KMS-11 (cell line): ENCODE data around the gene FAM3C.
A peak's percentile ranks its signal among the peaks of the same experiment; 100 is the strongest.

Experiments
- H2AFZ ChIP-seq: fragments of 200-600 bp; sonication (generic); 2 replicates; pipeline ENCODE4 v1.6.1; 2016; ENCODE audit warnings: antibody characterized with exemption, mixed run types, low read depth
- H3K27ac ChIP-seq: fragments of 200-600 bp; sonication (generic); 2 replicates; pipeline ENCODE4 v1.6.1; 2016; ENCODE audit warnings: mild to moderate bottlenecking, mixed run types
- H3K27me3 ChIP-seq: fragments of 200-600 bp; sonication (generic); 2 replicates; pipeline ENCODE4 v1.6.1; 2017; ENCODE audit warnings: mild to moderate bottlenecking, low read depth, mixed run types, moderate library complexity; ENCODE audit not compliant: insufficient read depth
- H3K36me3 ChIP-seq: fragments of 200-600 bp; sonication (generic); 2 replicates; pipeline ENCODE4 v1.6.1; 2017; ENCODE audit warnings: mild to moderate bottlenecking, mixed run types; ENCODE audit not compliant: insufficient read depth
- H3K4me1 ChIP-seq: fragments of 200-600 bp; sonication (generic); 2 replicates; pipeline ENCODE4 v1.6.1; 2016; ENCODE audit warnings: mild to moderate bottlenecking, low read depth, mixed run types; ENCODE audit not compliant: poor library complexity, severe bottlenecking
- H3K4me2 ChIP-seq: fragments of 200-600 bp; sonication (generic); 2 replicates; pipeline ENCODE4 v1.7.0; 2016; ENCODE audit warnings: mild to moderate bottlenecking, mixed run types
- H3K4me3 ChIP-seq: fragments of 200-600 bp; sonication (generic); IDR thresholded peaks from 2 replicates; pipeline ENCODE4 v1.6.1; 2017; ENCODE audit warnings: low read depth, low read length, mixed read lengths; ENCODE audit not compliant: insufficient read depth
- H3K79me2 ChIP-seq: fragments of 200-600 bp; sonication (generic); 2 replicates; pipeline ENCODE4 v1.6.1; 2016; ENCODE audit warnings: low read depth, mixed run types; ENCODE audit not compliant: insufficient read depth
- H3K9ac ChIP-seq: fragments of 200-600 bp; sonication (generic); 2 replicates; pipeline ENCODE4 v1.6.1; 2016; ENCODE audit warnings: mild to moderate bottlenecking, mixed run types
- H4K20me1 ChIP-seq: fragments of 200-600 bp; sonication (generic); 2 replicates; pipeline ENCODE4 v1.6.1; 2016; ENCODE audit warnings: mild to moderate bottlenecking, mixed run types; ENCODE audit not compliant: insufficient read depth
- TF ChIP-seq, protein P1 (sequence below): fragments of 200-600 bp; sonication (generic); conservative IDR thresholded peaks from 2 replicates; pipeline ENCODE4 v1.6.1; 2017; ENCODE audit warnings: low read depth, mild to moderate bottlenecking, antibody characterized with exemption, low read length, moderate library complexity, mixed read lengths

Gene FAM3C

GRCh38 chr7:121398246-121398645 lies 2.1 kb upstream of the FAM3C start:
- TF ChIP-seq, protein P1, sequence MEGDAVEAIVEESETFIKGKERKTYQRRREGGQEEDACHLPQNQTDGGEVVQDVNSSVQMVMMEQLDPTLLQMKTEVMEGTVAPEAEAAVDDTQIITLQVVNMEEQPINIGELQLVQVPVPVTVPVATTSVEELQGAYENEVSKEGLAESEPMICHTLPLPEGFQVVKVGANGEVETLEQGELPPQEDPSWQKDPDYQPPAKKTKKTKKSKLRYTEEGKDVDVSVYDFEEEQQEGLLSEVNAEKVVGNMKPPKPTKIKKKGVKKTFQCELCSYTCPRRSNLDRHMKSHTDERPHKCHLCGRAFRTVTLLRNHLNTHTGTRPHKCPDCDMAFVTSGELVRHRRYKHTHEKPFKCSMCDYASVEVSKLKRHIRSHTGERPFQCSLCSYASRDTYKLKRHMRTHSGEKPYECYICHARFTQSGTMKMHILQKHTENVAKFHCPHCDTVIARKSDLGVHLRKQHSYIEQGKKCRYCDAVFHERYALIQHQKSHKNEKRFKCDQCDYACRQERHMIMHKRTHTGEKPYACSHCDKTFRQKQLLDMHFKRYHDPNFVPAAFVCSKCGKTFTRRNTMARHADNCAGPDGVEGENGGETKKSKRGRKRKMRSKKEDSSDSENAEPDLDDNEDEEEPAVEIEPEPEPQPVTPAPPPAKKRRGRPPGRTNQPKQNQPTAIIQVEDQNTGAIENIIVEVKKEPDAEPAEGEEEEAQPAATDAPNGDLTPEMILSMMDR = no peak
- no peak overlapping the region for H3K4me3 ChIP-seq
- H3K36me3 ChIP-seq = no peaks in the 10 kb centered on the region; the same call in 1 of the 2 replicates
- H3K27ac ChIP-seq = no peak overlapping the region
- no peak overlapping the region for H2AFZ ChIP-seq
- no peak overlapping the region for H3K9ac ChIP-seq
- H3K4me2 ChIP-seq = no peak overlapping the region
- H3K79me2 ChIP-seq = peaks cover 23% of the 10 kb centered on the region
- peaks cover 33% of the 10 kb centered on the region for H3K4me1 ChIP-seq
- peaks cover 4% of the 10 kb centered on the region; the same call in 1 of the 2 replicates for H4K20me1 ChIP-seq
- no peaks in the 10 kb centered on the region for H3K27me3 ChIP-seq

DNA sequence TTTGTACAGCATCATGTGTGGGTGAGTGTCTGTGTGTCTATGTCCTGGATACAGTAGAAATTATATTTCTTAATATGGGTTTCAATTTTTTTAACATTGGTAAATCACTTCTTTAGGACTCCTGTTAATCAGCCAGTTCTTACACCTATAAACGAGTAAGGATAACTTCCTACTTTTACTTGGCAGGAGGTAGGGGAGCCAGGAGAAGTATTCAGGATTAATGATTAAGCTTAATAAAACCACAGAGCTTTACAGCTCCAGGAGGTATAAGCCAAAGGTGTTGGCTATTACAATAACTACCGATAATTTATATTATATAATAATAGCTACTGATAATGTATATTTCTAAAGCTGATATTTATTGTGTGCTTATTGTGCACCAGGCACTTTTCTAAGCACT lies 1.7 kb upstream of the FAM3C start:
- TF ChIP-seq, protein P1 = no peak
- H4K20me1 ChIP-seq = peaks cover 4% of the 10 kb centered on the region; the same call in 1 of the 2 replicates
- H3K27ac ChIP-seq = no peak overlapping the region
- no peak overlapping the region for H3K9ac ChIP-seq
- peaks cover 35% of the 10 kb centered on the region for H3K4me1 ChIP-seq
- peaks cover 27% of the 10 kb centered on the region for H3K79me2 ChIP-seq
- no peak overlapping the region for H3K4me2 ChIP-seq
- no peaks in the 10 kb centered on the region for H3K27me3 ChIP-seq
- no peak overlapping the region for H2AFZ ChIP-seq
- H3K4me3 ChIP-seq = no peak overlapping the region
- H3K36me3 ChIP-seq = no peaks in the 10 kb centered on the region; the same call in 1 of the 2 replicates

GRCh38 chr7:121397361-121397760 lies 1.3 kb upstream of the FAM3C start:
- peaks cover 4% of the 10 kb centered on the region; the same call in 1 of the 2 replicates for H4K20me1 ChIP-seq
- H2AFZ ChIP-seq = peak overlapping the region; percentile 88
- H3K36me3 ChIP-seq = no peaks in the 10 kb centered on the region; the same call in 1 of the 2 replicates
- H3K4me3 ChIP-seq = no peak overlapping the region
- peak overlapping the region; percentile 74; the same call in 1 of the 2 replicates for H3K4me2 ChIP-seq
- TF ChIP-seq, protein P1 = no peak
- no peak overlapping the region for H3K9ac ChIP-seq
- H3K27ac ChIP-seq = no peak overlapping the region
- H3K4me1 ChIP-seq = peaks cover 38% of the 10 kb centered on the region
- H3K27me3 ChIP-seq = no peaks in the 10 kb centered on the region
- H3K79me2 ChIP-seq = peaks cover 32% of the 10 kb centered on the region

DNA sequence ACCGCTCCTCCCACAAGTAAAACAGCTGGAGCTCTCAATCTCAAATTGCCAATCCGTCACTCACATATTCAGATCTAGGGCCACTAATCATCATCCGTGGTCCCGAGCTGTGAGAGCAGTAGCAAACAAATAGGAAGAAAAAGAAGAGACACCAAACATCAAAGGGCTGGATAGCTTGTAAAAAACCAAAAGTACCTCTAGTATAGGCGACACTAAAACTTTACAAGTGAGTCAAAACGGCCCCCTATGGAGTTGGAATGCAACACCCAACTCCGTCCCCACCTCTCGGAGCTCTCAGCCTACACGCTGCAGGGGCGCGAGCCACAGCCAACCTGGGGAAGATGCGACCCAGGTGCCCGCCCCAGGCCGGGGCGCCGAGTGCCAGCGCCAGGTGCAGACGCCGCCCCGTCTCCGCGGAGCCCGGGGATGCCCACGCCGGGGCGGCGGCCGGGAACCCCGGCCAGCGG lies 581 bp downstream of the FAM3C start:
- Histone ChIP-seq H3K79me2 (peaks cover 48% of the 10 kb centered on the region), H3K4me3 (no peak overlapping the region), H3K27ac (peak overlapping the region; percentile 48), H3K4me2 (peak overlapping the region; percentile 86), H3K9ac (peak overlapping the region; percentile 69), H2AFZ (peak overlapping the region; percentile 88), H3K36me3 (no peaks in the 10 kb centered on the region; the same call in 1 of the 2 replicates), H4K20me1 (peaks cover 8% of the 10 kb centered on the region; the same call in 1 of the 2 replicates), H3K27me3 (no peaks in the 10 kb centered on the region), H3K4me1 (peaks cover 49% of the 10 kb centered on the region)
- TF ChIP-seq, protein P1 = no peak
